ENCODE measurements around the gene FBXO31. TPM values are rescaled to one million over a fixed set of nuclear protein-coding genes. Genes with fewer than 3 reads are reported as not detected.
A peak's percentile ranks its signal among the peaks of the same experiment; 100 is the strongest.
"Not testable (repeated sequence)": the region's sequence is repeated elsewhere in the genome, so short reads cannot be mapped to it uniquely, and the experiment has no call there.

The FBXO31 gene
- total and polyA plus RNA-seq, 2 donors from 2014 or later = 12.5 to 34.9 TPM

GRCh38 chr16:87363771-87364455 is 19.7 kb downstream of the FBXO31 start:
- Histone ChIP-seq H3K9me3 (ENCODE audit: control insufficient read depth in 2 of 3, insufficient read depth in 1 of 3, low read length in 3 of 3) (no peaks in the 10 kb centered on the region), H3K4me3 (ENCODE audit: low read length in 3 of 3) (no peak overlapping the region), H3K27me3 (ENCODE audit: control insufficient read depth, insufficient read depth, low read length) (no peaks in the 10 kb centered on the region), H3K27ac (ENCODE audit: low read depth in 2 of 2, low read length in 2 of 2) (no peak overlapping the region), H3K4me1 (ENCODE audit: control insufficient read depth in 2 of 3, insufficient read depth in 2 of 3, low read depth in 1 of 3, low read length in 3 of 3) (peaks cover 0 to 5% (median 0%) of the 10 kb centered on the region in 3 donors), H3K36me3 (ENCODE audit: control insufficient read depth in 2 of 3, insufficient read depth in 3 of 3, low read length in 3 of 3) (peaks cover 5 to 11% (median 6%) of the 10 kb centered on the region in 3 donors), H3K9ac (ENCODE audit: low read length in 3 of 3) (no peak overlapping the region)
- DNase-seq = peak in 2 of 5 donors; percentile 28 to 50
- FAIRE-seq = no peak
- intact Hi-C loops (cut with DNase I) = no loop called here
- TF ChIP-seq CTCF (IDR thresholded peaks at IDR 0.05; ENCODE audit: borderline replicate concordance, extremely low read depth, insufficient read depth) = no peak

GRCh38 chr16:87362828-87363559 is 20.6 kb downstream of the FBXO31 start:
- FAIRE-seq; intact Hi-C loops (cut with DNase I): not testable (repeated sequence)

GRCh38 chr16:87361916-87362619 is 21.5 kb downstream of the FBXO31 start:
- DNase-seq (no peak), FAIRE-seq (no peak)
- Histone ChIP-seq H3K27me3 (ENCODE audit: control insufficient read depth, insufficient read depth, low read length) (no peaks in the 10 kb centered on the region), H3K9ac (ENCODE audit: low read length in 3 of 3) (no peak overlapping the region), H3K9me3 (ENCODE audit: control insufficient read depth in 2 of 3, insufficient read depth in 1 of 3, low read length in 3 of 3) (no peaks in the 10 kb centered on the region), H3K36me3 (ENCODE audit: control insufficient read depth in 2 of 3, insufficient read depth in 3 of 3, low read length in 3 of 3) (peaks cover 6 to 25% (median 14%) of the 10 kb centered on the region in 3 donors), H3K4me3 (ENCODE audit: low read length in 3 of 3) (no peak overlapping the region), H3K4me1 (ENCODE audit: control insufficient read depth in 2 of 3, insufficient read depth in 2 of 3, low read depth in 1 of 3, low read length in 3 of 3) (peaks cover 0 to 5% (median 0%) of the 10 kb centered on the region in 3 donors), H3K27ac (ENCODE audit: low read depth in 2 of 2, low read length in 2 of 2) (no peak overlapping the region)
- no peak for TF ChIP-seq CTCF (IDR thresholded peaks at IDR 0.05; ENCODE audit: borderline replicate concordance, extremely low read depth, insufficient read depth)
- intact Hi-C loops (cut with DNase I) = no loop called here

More at GRCh38 chr16:87362828-87363559, 20.6 kb downstream of the FBXO31 start:
- DNase-seq; H3K27me3 ChIP-seq (ENCODE audit: control insufficient read depth, insufficient read depth, low read length); H3K4me1 ChIP-seq (ENCODE audit: control insufficient read depth in 2 of 3, insufficient read depth in 2 of 3, low read depth in 1 of 3, low read length in 3 of 3); H3K9ac ChIP-seq (ENCODE audit: low read length in 3 of 3); H3K4me3 ChIP-seq (ENCODE audit: low read length in 3 of 3); H3K9me3 ChIP-seq (ENCODE audit: control insufficient read depth in 2 of 3, insufficient read depth in 1 of 3, low read length in 3 of 3); H3K27ac ChIP-seq (ENCODE audit: low read depth in 2 of 2, low read length in 2 of 2): not testable (repeated sequence)
- peaks cover 6 to 19% (median 13%) of the 10 kb centered on the region in 3 donors for H3K36me3 ChIP-seq (ENCODE audit: control insufficient read depth in 2 of 3, insufficient read depth in 3 of 3, low read length in 3 of 3)

Data from kidney (tissue), 14 donors.